HEK293 (cell line): ENCODE data around the gene CCDC85C.
A peak's percentile ranks its signal among the peaks of the same experiment; 100 is the strongest.

Source experiments
- CTCF ChIA-PET: fragments of 350-600 bp; formaldehyde crosslinking; extraction: SDS; loops from one replicate; lab custom pipeline; 2021; ENCODE audit warnings: antibody characterized with exemption; lab: Yijun Ruan, JAX
- POLR2A ChIA-PET: fragments of 300-600 bp; formaldehyde crosslinking; extraction: SDS; loops from one replicate; lab custom pipeline; 2020; ENCODE audit warnings: antibody characterized with exemption, inconsistent platforms; lab: Yijun Ruan, JAX
- H3K27ac ChIP-seq: fragments of 200-500 bp; sonication (Bioruptor generic); 2 replicates; pipeline ENCODE4 v1.5.1; 2014; ENCODE audit warnings: low read depth, low read length, control low read depth, inconsistent platforms; ENCODE audit errors: extremely low read depth
- H3K36me3 ChIP-seq, 2 experiments: fragments of 200-500 bp in 1 of 2; sonication (Bioruptor generic) in 1 of 2; 1 replicate in 1 of 2; 2 replicates in 1 of 2; pipeline ENCODE4 v1.5.1; 2014 to 2017; ENCODE audit warnings: inconsistent platforms in 2 of 2, low read length in 2 of 2; ENCODE audit not compliant: control insufficient read depth in 2 of 2, insufficient read depth in 1 of 2
- H3K4me1 ChIP-seq: fragments of 200-500 bp; sonication (Bioruptor generic); 2 replicates; pipeline ENCODE4 v1.5.1; 2014; ENCODE audit warnings: mild to moderate bottlenecking, low read length, inconsistent platforms; ENCODE audit not compliant: control insufficient read depth, insufficient read depth
- H3K4me3 ChIP-seq: 2 replicates; pipeline ENCODE4 v1.5.1; 2011; ENCODE audit warnings: low read depth, mild to moderate bottlenecking, control low read depth, low read length, moderate library complexity
- H3K9me3 ChIP-seq: fragments of 200-500 bp; sonication (Bioruptor generic); 2 replicates; pipeline ENCODE4 v1.5.1; 2014; ENCODE audit warnings: low read depth, low read length, inconsistent platforms; ENCODE audit not compliant: control insufficient read depth, insufficient read depth
- EGR2 ChIP-seq: fragments of 450-650 bp; formaldehyde crosslinking; IDR thresholded peaks from 2 replicates; pipeline ENCODE4 v1.5.1; 2016; ENCODE audit warnings: low read depth, missing biosample characterization, missing genetic modification characterization
- GLIS2 ChIP-seq: fragments of 450-650 bp; formaldehyde crosslinking; IDR thresholded peaks from 2 replicates; pipeline ENCODE4 v1.5.1; 2016; ENCODE audit warnings: missing biosample characterization, missing genetic modification characterization
- SCRT1 ChIP-seq: fragments of 450-650 bp; formaldehyde crosslinking; IDR thresholded peaks from 2 replicates; pipeline ENCODE4 v1.5.1; 2016; ENCODE audit warnings: missing biosample characterization, missing genetic modification characterization, borderline replicate concordance
- SCRT2 ChIP-seq: fragments of 450-650 bp; formaldehyde crosslinking; IDR thresholded peaks from 2 replicates; pipeline ENCODE4 v1.5.1; 2016; ENCODE audit warnings: missing biosample characterization, missing genetic modification characterization
- SP2 ChIP-seq: fragments of 450-650 bp; formaldehyde crosslinking; IDR thresholded peaks from 2 replicates; pipeline ENCODE4 v1.5.1; 2016; ENCODE audit warnings: missing biosample characterization, missing genetic modification characterization
- YY1 ChIP-seq: fragments of 450-650 bp; formaldehyde crosslinking; IDR thresholded peaks from 2 replicates; pipeline ENCODE4 v1.5.1; 2018; ENCODE audit warnings: missing biosample characterization, missing genetic modification characterization
- ZBTB17 ChIP-seq: fragments of 450-650 bp; formaldehyde crosslinking; IDR thresholded peaks from 2 replicates; pipeline ENCODE4 v1.5.1; 2016; ENCODE audit warnings: missing biosample characterization, missing genetic modification characterization
- ZBTB20 ChIP-seq: fragments of 450-650 bp; formaldehyde crosslinking; IDR thresholded peaks from 2 replicates; pipeline ENCODE4 v1.5.1; 2016; ENCODE audit warnings: missing biosample characterization, missing genetic modification characterization
- ZBTB48 ChIP-seq: fragments of 450-650 bp; formaldehyde crosslinking; IDR thresholded peaks from 2 replicates; pipeline ENCODE4 v1.5.1; 2016; ENCODE audit warnings: missing biosample characterization, missing genetic modification characterization
- ZFHX2 ChIP-seq: fragments of 450-650 bp; formaldehyde crosslinking; conservative IDR thresholded peaks from 2 replicates; pipeline ENCODE4 v1.5.1; 2016; ENCODE audit warnings: missing biosample characterization, missing genetic modification characterization
- ZNF175 ChIP-seq: fragments of 450-650 bp; formaldehyde crosslinking; IDR thresholded peaks from 2 replicates; pipeline ENCODE4 v1.5.1; 2016; ENCODE audit warnings: missing biosample characterization, missing genetic modification characterization
- ZNF221 ChIP-seq: fragments of 450-650 bp; formaldehyde crosslinking; IDR thresholded peaks from 2 replicates; pipeline ENCODE4 v1.5.1; 2017; ENCODE audit warnings: missing biosample characterization, missing genetic modification characterization, borderline replicate concordance
- ZNF23 ChIP-seq: fragments of 450-650 bp; formaldehyde crosslinking; IDR thresholded peaks from 2 replicates; pipeline ENCODE4 v1.5.1; 2016; ENCODE audit warnings: missing biosample characterization, missing genetic modification characterization, borderline replicate concordance
- ZNF37A ChIP-seq: fragments of 450-650 bp; IDR thresholded peaks from 2 replicates; pipeline ENCODE4 v1.5.1; 2018; ENCODE audit warnings: missing biosample characterization, missing genetic modification characterization
- ZNF416 ChIP-seq: fragments of 450-650 bp; formaldehyde crosslinking; IDR thresholded peaks from 2 replicates; pipeline ENCODE4 v1.5.1; 2016; ENCODE audit warnings: missing biosample characterization, missing genetic modification characterization
- ZNF549 ChIP-seq: fragments of 450-650 bp; IDR thresholded peaks from 2 replicates; pipeline ENCODE4 v1.5.1; 2018; ENCODE audit warnings: missing biosample characterization, missing genetic modification characterization, mild to moderate bottlenecking, inconsistent platforms, moderate library complexity
- ZNF600 ChIP-seq: fragments of 450-650 bp; formaldehyde crosslinking; IDR thresholded peaks from 2 replicates; pipeline ENCODE4 v1.5.1; 2016; ENCODE audit warnings: missing biosample characterization, missing genetic modification characterization
- ZNF768 ChIP-seq: fragments of 450-650 bp; formaldehyde crosslinking; IDR thresholded peaks from 2 replicates; pipeline ENCODE4 v1.5.1; 2018; ENCODE audit warnings: missing biosample characterization, mild to moderate bottlenecking, missing genetic modification characterization
- TF ChIP-seq, protein P1 (sequence below): fragments of 450-650 bp; formaldehyde crosslinking; IDR thresholded peaks from 2 replicates; pipeline ENCODE4 v1.5.1; 2016; ENCODE audit warnings: missing biosample characterization, missing genetic modification characterization, low read depth
- TF ChIP-seq, protein P2 (sequence below): fragments of 450-650 bp; formaldehyde crosslinking; IDR thresholded peaks from 2 replicates; pipeline ENCODE4 v1.5.1; 2016; ENCODE audit warnings: missing biosample characterization, missing genetic modification characterization
- TF ChIP-seq, protein P3 (sequence below): fragments of 450-650 bp; formaldehyde crosslinking; IDR thresholded peaks from 2 replicates; pipeline ENCODE4 v1.5.1; 2016; ENCODE audit warnings: missing biosample characterization, missing genetic modification characterization
- TF ChIP-seq, protein P4 (sequence below): fragments of 450-650 bp; formaldehyde crosslinking; IDR thresholded peaks from 2 replicates; pipeline ENCODE4 v1.5.1; 2016; ENCODE audit warnings: missing biosample characterization, missing genetic modification characterization

Gene CCDC85C

DNA sequence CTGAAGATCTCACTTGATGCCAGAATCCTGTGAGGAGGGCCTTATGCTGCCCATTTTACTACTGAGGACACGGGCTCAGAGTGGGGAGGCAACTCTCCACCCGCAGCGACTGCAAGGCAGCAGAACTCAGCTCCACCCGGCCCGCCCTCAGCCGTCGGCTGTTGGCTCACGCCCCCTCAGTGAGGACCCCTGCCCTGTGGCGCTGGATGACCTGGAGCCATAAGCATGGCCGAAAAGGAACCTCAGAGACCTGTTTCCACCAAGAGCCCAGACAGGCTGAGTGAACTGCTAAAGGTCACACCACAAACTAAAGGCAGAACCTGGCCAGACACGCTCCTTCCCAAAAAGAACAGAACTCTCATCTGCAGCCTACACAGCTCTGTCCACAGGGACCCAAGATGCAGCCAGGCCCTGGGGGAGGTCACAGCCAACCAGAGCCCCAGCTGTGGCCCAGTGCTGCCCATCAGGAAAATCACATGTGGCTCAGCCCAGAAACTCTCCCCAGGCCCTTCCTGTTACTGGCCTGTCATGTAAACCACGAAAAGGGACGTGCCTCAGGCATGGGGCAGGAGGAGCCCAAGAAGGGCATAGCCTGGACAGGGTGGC lies 90.0 kb downstream of the CCDC85C start (continued):
- no peak for TF ChIP-seq ZNF416
- TF ChIP-seq ZNF768 (tag by site-specific recombination): no peak
- TF ChIP-seq, protein P1, sequence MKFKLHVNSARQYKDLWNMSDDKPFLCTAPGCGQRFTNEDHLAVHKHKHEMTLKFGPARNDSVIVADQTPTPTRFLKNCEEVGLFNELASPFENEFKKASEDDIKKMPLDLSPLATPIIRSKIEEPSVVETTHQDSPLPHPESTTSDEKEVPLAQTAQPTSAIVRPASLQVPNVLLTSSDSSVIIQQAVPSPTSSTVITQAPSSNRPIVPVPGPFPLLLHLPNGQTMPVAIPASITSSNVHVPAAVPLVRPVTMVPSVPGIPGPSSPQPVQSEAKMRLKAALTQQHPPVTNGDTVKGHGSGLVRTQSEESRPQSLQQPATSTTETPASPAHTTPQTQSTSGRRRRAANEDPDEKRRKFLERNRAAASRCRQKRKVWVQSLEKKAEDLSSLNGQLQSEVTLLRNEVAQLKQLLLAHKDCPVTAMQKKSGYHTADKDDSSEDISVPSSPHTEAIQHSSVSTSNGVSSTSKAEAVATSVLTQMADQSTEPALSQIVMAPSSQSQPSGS (tag by site-specific recombination): no peak
- TF ChIP-seq YY1 (tag by site-specific recombination): no peak
- TF ChIP-seq ZNF221 (tag by site-specific recombination): no peak
- no peak for TF ChIP-seq ZNF37A

DNA sequence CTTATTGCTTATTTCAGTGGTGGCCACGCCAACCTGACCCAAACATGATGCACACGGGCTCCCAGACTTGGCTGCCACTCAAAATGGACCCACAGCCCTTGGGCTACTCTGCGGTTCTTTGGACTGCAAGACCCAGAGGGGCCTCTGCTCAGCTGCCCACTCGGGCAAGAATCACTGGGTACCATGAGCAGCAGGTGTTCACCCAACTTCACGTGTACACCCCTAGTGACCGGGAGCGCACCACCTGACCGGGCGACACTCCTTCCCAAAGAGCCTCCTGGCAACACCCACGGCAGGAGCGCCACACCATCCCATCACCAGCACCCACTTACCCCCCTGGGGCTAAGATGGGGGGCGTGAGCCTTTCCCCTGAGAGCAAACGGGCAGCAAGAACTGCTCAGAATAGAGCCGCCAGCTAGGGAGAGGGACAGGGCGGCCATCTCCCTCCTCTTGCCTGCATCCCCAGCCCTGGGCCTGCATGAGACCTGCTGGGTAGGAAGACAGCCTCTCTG lies 90.8 kb downstream of the CCDC85C start:
- peaks cover 0 to 63% of the 10 kb centered on the region in 2 experiments; a peak in 1 of 3 replicates for H3K36me3 ChIP-seq
- no peaks in the 10 kb centered on the region for H3K9me3 ChIP-seq
- TF ChIP-seq ZFHX2 (tag by site-specific recombination) (0 out of 2 replicates have a peak, but pooled peaks have one; percentile 14), GLIS2 (tag by site-specific recombination) (peak; percentile 52), ZNF175 (tag by site-specific recombination) (no peak), EGR2 (0 out of 2 replicates have a peak, but pooled peaks have one; percentile 16)
- CTCF ChIA-PET: interaction anchor here (0.5 to 0.7 kb wide), 3 partner anchors 25 to 467 kb away, joined by 3 to 5 read pairs (median 3); no protein-coding TSS in a partner anchor
- H3K4me3 ChIP-seq: no peak overlapping the region
- no peaks in the 10 kb centered on the region for H3K4me1 ChIP-seq
- POLR2A ChIA-PET: no interaction called here
- H3K27ac ChIP-seq: no peak overlapping the region

DNA sequence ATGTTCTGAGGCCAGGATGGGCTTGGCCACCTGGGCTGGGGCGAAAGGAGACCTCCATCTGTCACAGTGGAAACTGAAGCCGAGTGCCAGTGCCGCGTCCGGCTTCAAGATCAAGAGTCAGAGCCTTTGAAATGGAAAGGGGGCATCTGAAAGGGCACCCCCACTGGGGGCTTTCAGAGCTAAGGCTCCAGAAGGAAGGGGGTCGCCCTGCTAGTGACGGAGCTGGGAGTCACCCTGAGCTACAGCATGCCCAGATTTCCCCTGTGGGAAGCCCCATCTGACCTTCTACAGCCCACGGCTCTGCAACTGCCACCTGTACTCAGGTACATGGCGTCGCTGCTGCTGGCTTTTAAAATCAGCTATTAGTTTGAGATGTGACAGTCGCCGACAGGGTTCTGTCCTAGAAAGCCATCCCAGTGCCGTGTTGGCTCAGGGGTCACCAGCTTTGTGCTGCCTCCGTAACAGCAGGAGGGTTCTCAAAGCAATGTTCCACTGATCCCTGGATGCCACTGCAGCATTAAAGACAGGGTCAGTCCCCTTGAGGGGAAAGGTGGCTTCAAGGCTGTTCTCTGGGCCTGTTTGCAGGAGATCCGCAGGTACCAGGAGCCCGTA lies 91.3 kb downstream of the CCDC85C start:
- Histone ChIP-seq H3K9me3 (no peaks in the 10 kb centered on the region), H3K4me3 (no peak overlapping the region), H3K4me1 (no peaks in the 10 kb centered on the region), H3K36me3 (peaks cover under 1 to 68% of the 10 kb centered on the region in 2 experiments; a peak in 1 of 3 replicates), H3K27ac (no peak overlapping the region)
- POLR2A ChIA-PET: no interaction called here
- CTCF ChIA-PET: interaction anchor here (0.6 to 0.7 kb wide), 3 partner anchors 26 to 373 kb away, joined by 3 read pairs; no protein-coding TSS in a partner anchor
- TF ChIP-seq SP2 (tag by site-specific recombination) (no peak), ZBTB17 (tag by site-specific recombination) (no peak), ZBTB20 (tag by site-specific recombination) (no peak), ZNF600 (tag by site-specific recombination) (no peak), ZNF23 (tag by site-specific recombination) (no peak), SCRT1 (tag by site-specific recombination) (no peak)
- TF ChIP-seq, protein P2, sequence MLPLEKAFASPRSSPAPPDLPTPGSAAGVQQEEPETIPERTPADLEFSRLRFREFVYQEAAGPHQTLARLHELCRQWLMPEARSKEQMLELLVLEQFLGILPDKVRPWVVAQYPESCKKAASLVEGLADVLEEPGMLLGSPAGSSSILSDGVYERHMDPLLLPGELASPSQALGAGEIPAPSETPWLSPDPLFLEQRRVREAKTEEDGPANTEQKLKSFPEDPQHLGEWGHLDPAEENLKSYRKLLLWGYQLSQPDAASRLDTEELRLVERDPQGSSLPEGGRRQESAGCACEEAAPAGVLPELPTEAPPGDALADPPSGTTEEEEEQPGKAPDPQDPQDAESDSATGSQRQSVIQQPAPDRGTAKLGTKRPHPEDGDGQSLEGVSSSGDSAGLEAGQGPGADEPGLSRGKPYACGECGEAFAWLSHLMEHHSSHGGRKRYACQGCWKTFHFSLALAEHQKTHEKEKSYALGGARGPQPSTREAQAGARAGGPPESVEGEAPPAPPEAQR: no peak

DNA sequence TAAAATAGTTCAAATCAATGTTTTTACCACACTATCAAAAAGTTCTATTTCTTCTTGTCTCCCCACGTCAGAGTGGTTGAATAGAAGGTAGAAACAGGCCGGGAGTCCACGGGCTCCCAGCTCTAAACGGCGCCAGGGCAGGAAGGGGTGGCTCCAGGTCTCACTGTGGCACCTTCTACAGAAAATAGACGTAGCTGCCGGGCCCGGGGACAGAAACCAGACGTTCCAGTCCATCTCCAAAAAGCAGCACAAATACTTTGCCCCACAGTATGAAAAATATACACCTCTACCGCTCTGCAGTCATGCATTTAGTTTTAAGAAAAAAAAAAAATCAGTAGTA lies 91.9 kb downstream of the CCDC85C start:
- Histone ChIP-seq H3K9me3 (no peaks in the 10 kb centered on the region), H3K27ac (no peak overlapping the region), H3K4me1 (no peaks in the 10 kb centered on the region), H3K4me3 (no peak overlapping the region), H3K36me3 (peaks cover 6 to 74% of the 10 kb centered on the region in 2 experiments; a peak in 2 of 3 replicates)
- ChIA-PET CTCF (interaction anchor here (0.6 kb wide), 2 partner anchors 264 to 374 kb away, joined by 3 read pairs; no protein-coding TSS in a partner anchor), POLR2A (no interaction called here)
- TF ChIP-seq, protein P3, sequence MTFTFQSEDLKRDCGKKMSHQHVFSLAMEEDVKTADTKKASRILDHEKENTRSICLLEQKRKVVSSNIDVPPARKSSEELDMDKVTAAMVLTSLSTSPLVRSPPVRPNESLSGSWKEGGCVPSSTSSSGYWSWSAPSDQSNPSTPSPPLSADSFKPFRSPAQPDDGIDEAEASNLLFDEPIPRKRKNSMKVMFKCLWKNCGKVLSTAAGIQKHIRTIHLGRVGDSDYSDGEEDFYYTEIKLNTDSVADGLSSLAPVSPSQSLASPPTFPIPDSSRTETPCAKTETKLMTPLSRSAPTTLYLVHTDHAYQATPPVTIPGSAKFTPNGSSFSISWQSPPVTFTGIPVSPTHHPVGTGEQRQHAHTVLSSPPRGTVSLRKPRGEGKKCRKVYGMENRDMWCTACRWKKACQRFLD (tag by site-specific recombination): no peak
- TF ChIP-seq ZBTB48 (tag by site-specific recombination): no peak
- TF ChIP-seq SCRT2 (tag by site-specific recombination): no peak
- TF ChIP-seq ZFHX2 (tag by site-specific recombination): no peak
- no peak for TF ChIP-seq SCRT1 (tag by site-specific recombination)
- TF ChIP-seq GLIS2 (tag by site-specific recombination): no peak
- no peak for TF ChIP-seq ZNF549 (tag by site-specific recombination)
- TF ChIP-seq, protein P4, sequence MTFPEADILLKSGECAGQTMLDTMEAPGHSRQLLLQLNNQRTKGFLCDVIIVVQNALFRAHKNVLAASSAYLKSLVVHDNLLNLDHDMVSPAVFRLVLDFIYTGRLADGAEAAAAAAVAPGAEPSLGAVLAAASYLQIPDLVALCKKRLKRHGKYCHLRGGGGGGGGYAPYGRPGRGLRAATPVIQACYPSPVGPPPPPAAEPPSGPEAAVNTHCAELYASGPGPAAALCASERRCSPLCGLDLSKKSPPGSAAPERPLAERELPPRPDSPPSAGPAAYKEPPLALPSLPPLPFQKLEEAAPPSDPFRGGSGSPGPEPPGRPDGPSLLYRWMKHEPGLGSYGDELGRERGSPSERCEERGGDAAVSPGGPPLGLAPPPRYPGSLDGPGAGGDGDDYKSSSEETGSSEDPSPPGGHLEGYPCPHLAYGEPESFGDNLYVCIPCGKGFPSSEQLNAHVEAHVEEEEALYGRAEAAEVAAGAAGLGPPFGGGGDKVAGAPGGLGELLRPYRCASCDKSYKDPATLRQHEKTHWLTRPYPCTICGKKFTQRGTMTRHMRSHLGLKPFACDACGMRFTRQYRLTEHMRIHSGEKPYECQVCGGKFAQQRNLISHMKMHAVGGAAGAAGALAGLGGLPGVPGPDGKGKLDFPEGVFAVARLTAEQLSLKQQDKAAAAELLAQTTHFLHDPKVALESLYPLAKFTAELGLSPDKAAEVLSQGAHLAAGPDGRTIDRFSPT: no peak
